ENCODE measurements around the gene GLDN. TPM values are rescaled to one million over a fixed set of nuclear protein-coding genes. Genes with fewer than 3 reads are reported as not detected.

The GLDN gene
- total RNA-seq, 1 donor from 2014 or later: 0.12 TPM

GRCh38 chr15:51338496-51338895, 3.0 kb upstream of the GLDN start, which contains the start of gene CYP19A1:
TSS of gene CYP19A1 (minus strand) at chr15:51338596. CDS start at chr15:51242912, 95,684 bp downstream.
- H3K4me3 Mint-ChIP-seq (ENCODE audit: low read depth): no peak within 1 kb of the TSS
- H3K36me3 Mint-ChIP-seq (ENCODE audit: insufficient read depth): no peaks in the 10 kb centered on the region
- H3K27ac Mint-ChIP-seq: no peak within 1 kb of the TSS
- peaks cover 65% of the 10 kb centered on the region for H3K27me3 Mint-ChIP-seq
- no peak for DNase-seq (ENCODE audit: low spot score, unreplicated experiment)
- no peak for TF ChIP-seq CTCF (IDR thresholded peaks at IDR 0.05; ENCODE audit: unreplicated experiment)
- H3K9me3 Mint-ChIP-seq (ENCODE audit: low read depth): no peaks in the 10 kb centered on the region
- no peaks in the 10 kb centered on the region for H3K4me1 Mint-ChIP-seq (ENCODE audit: low read depth)

- H3K27me3 Mint-ChIP-seq: peaks cover 77% of the 10 kb centered on the region
- H3K36me3 Mint-ChIP-seq (ENCODE audit: insufficient read depth): no peaks in the 10 kb centered on the region
- no peaks in the 10 kb centered on the region for H3K4me1 Mint-ChIP-seq (ENCODE audit: low read depth)
- peak overlapping the region; percentile 50 for H3K4me3 Mint-ChIP-seq (ENCODE audit: low read depth)
- H3K9me3 Mint-ChIP-seq (ENCODE audit: low read depth): peaks cover 2% of the 10 kb centered on the region
- H3K27ac Mint-ChIP-seq: no peak overlapping the region
- no peak for DNase-seq (ENCODE audit: low spot score, unreplicated experiment)
- no peak for TF ChIP-seq CTCF (IDR thresholded peaks at IDR 0.05; ENCODE audit: unreplicated experiment)
These were observed 958 bp downstream of the GLDN start for GRCh38 chr15:51342227-51342999.

- Mint-ChIP-seq H3K9me3 (ENCODE audit: low read depth) (peaks cover 2% of the 10 kb centered on the region), H3K27ac (no peak overlapping the region), H3K27me3 (peaks cover 71% of the 10 kb centered on the region), H3K4me3 (ENCODE audit: low read depth) (no peak overlapping the region), H3K4me1 (ENCODE audit: low read depth) (no peaks in the 10 kb centered on the region), H3K36me3 (ENCODE audit: insufficient read depth) (no peaks in the 10 kb centered on the region)
- no peak for TF ChIP-seq CTCF (IDR thresholded peaks at IDR 0.05; ENCODE audit: unreplicated experiment)
- no peak for DNase-seq (ENCODE audit: low spot score, unreplicated experiment)
These were observed 2.0 kb downstream of the GLDN start for GRCh38 chr15:51343466-51343865.

- H3K4me1 Mint-ChIP-seq (ENCODE audit: low read depth): no peaks in the 10 kb centered on the region
- H3K4me3 Mint-ChIP-seq (ENCODE audit: low read depth): no peak overlapping the region
- no peak overlapping the region for H3K27ac Mint-ChIP-seq
- H3K27me3 Mint-ChIP-seq: peaks cover 56% of the 10 kb centered on the region
- H3K9me3 Mint-ChIP-seq (ENCODE audit: low read depth): peaks cover 2% of the 10 kb centered on the region
- H3K36me3 Mint-ChIP-seq (ENCODE audit: insufficient read depth): no peaks in the 10 kb centered on the region
- TF ChIP-seq CTCF (IDR thresholded peaks at IDR 0.05; ENCODE audit: unreplicated experiment): no peak
- DNase-seq (ENCODE audit: low spot score, unreplicated experiment): no peak
These were observed 4.7 kb downstream of the GLDN start for GRCh38 chr15:51346136-51346535.

GRCh38 chr15:51348688-51349087, 7.2 kb downstream of the GLDN start:
- Mint-ChIP-seq H3K4me3 (ENCODE audit: low read depth) (no peak overlapping the region), H3K27ac (no peak overlapping the region), H3K4me1 (ENCODE audit: low read depth) (peaks cover 10% of the 10 kb centered on the region), H3K9me3 (ENCODE audit: low read depth) (peaks cover 2% of the 10 kb centered on the region), H3K27me3 (peaks cover 49% of the 10 kb centered on the region), H3K36me3 (ENCODE audit: insufficient read depth) (no peaks in the 10 kb centered on the region)
- no peak for DNase-seq (ENCODE audit: low spot score, unreplicated experiment)
- no peak for TF ChIP-seq CTCF (IDR thresholded peaks at IDR 0.05; ENCODE audit: unreplicated experiment)
